Fibroblast of mammary gland (primary cell): ENCODE data around the gene MUC5AC.

Experiments
- DNase-seq: peaks from one replicate; pipeline ENCODE4 v3.0.0-alpha.2; 2010; ENCODE audit warnings: low read depth
- H3K4me3 ChIP-seq: 2 replicates; pipeline ENCODE4 v1.5.1; 2011; ENCODE audit warnings: low read depth, mild to moderate bottlenecking, low read length, moderate library complexity; ENCODE audit not compliant: control insufficient read depth
- CTCF ChIP-seq: conservative IDR thresholded peaks from 2 replicates; pipeline ENCODE4 v1.5.1; 2011; ENCODE audit warnings: low read depth, low read length, inconsistent platforms; ENCODE audit not compliant: control insufficient read depth, insufficient read depth

MUC5AC gene

GRCh38 chr11:1219834-1220815 lies 62.4 kb downstream of the MUC5AC start:
- no peak for DNase-seq
- no peak overlapping the region for H3K4me3 ChIP-seq
- no peak for TF ChIP-seq CTCF

GRCh38 chr11:1220941-1221721 lies 63.4 kb downstream of the MUC5AC start:
- no peak for TF ChIP-seq CTCF
- DNase-seq: no peak
- H3K4me3 ChIP-seq: no peak overlapping the region

GRCh38 chr11:1221848-1222311 lies 64.1 kb downstream of the MUC5AC start:
- no peak for DNase-seq
- no peak for TF ChIP-seq CTCF
- H3K4me3 ChIP-seq: no peak overlapping the region

GRCh38 chr11:1222491-1223345 lies 65.0 kb downstream of the MUC5AC start, which contains the start of gene MUC5B:
Gene MUC5B (plus strand): TSS chr11:1223066. CDS start chr11:1223124, 58 bp downstream.
- no peak for DNase-seq

GRCh38 chr11:1223346-1224110 lies 65.8 kb downstream of the MUC5AC start:
- no peak for TF ChIP-seq CTCF
- no peak for DNase-seq
- no peak overlapping the region for H3K4me3 ChIP-seq

More at GRCh38 chr11:1222491-1223345, 65.0 kb downstream of the MUC5AC start, which contains the start of gene MUC5B:
- no peak within 1 kb of the TSS for H3K4me3 ChIP-seq
- no peak for TF ChIP-seq CTCF

GRCh38 chr11:1224111-1224490 lies 66.3 kb downstream of the MUC5AC start:
- no peak overlapping the region for H3K4me3 ChIP-seq
- TF ChIP-seq CTCF: no peak
- no peak for DNase-seq
